ENCODE measurements around the gene RIN1. TPM values are rescaled to one million over a fixed set of nuclear protein-coding genes. Genes with fewer than 3 reads are reported as not detected.
"Not testable (repeated sequence)": the region's sequence is repeated elsewhere in the genome, so short reads cannot be mapped to it uniquely, and the experiment has no call there.

Gene RIN1, protein sequence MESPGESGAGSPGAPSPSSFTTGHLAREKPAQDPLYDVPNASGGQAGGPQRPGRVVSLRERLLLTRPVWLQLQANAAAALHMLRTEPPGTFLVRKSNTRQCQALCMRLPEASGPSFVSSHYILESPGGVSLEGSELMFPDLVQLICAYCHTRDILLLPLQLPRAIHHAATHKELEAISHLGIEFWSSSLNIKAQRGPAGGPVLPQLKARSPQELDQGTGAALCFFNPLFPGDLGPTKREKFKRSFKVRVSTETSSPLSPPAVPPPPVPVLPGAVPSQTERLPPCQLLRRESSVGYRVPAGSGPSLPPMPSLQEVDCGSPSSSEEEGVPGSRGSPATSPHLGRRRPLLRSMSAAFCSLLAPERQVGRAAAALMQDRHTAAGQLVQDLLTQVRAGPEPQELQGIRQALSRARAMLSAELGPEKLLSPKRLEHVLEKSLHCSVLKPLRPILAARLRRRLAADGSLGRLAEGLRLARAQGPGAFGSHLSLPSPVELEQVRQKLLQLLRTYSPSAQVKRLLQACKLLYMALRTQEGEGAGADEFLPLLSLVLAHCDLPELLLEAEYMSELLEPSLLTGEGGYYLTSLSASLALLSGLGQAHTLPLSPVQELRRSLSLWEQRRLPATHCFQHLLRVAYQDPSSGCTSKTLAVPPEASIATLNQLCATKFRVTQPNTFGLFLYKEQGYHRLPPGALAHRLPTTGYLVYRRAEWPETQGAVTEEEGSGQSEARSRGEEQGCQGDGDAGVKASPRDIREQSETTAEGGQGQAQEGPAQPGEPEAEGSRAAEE
- 3.1 and 3.8 TPM in 2 replicates for total RNA-seq

GRCh38 chr11:66336234-66337102 lies at the start of gene RIN1:
Gene RIN1, minus strand, starts transcription at chr11:66336434. Its CDS starts 32 bp downstream, at chr11:66336402.
- TF ChIP-seq CTCF (IDR thresholded peaks at IDR 0.05; ENCODE audit: insufficient read depth, low read length, poor library complexity, severe bottlenecking): peak; percentile 7
- peaks cover under 1% of the 10 kb centered on the region for H3K36me3 ChIP-seq (ENCODE audit: control insufficient read depth, insufficient read depth, low read length)
- DNase-seq (ENCODE audit: low read depth): peak; percentile 94
- peak within 1 kb of the TSS; percentile 63 for H3K4me3 ChIP-seq (ENCODE audit: low read depth, low read length)
- no peaks in the 10 kb centered on the region for H3K27me3 ChIP-seq (ENCODE audit: control insufficient read depth, insufficient read depth, low read length)

DNA sequence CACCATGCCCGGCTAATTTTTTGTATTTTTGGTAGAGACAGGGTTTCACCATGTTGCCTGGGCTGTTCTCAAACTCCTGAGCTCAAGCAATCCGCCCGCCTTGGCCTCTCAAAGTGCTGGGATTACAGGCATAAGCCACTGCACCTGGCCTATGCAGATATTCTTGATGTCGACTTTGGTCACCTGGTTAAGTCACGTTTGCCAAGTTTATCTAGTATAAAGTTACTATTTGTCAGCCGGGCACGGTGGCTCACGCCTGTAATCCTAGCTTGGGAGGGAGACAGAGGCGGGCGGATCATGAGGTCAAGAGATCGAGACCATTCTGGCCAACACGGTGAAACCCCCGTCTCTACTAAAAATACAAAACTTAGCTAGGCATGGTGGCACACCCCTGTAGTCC lies 48.1 kb upstream of the RIN1 start:
- DNase-seq (ENCODE audit: low read depth); H3K27me3 ChIP-seq (ENCODE audit: control insufficient read depth, insufficient read depth, low read length); H3K36me3 ChIP-seq (ENCODE audit: control insufficient read depth, insufficient read depth, low read length); H3K4me3 ChIP-seq (ENCODE audit: low read depth, low read length): not testable (repeated sequence)

- not testable (repeated sequence) for DNase-seq (ENCODE audit: low read depth); H3K27me3 ChIP-seq (ENCODE audit: control insufficient read depth, insufficient read depth, low read length); H3K4me3 ChIP-seq (ENCODE audit: low read depth, low read length); H3K36me3 ChIP-seq (ENCODE audit: control insufficient read depth, insufficient read depth, low read length)
These were observed 44.0 kb upstream of the RIN1 start for GRCh38 chr11:66380264-66380663.

- H3K4me3 ChIP-seq (ENCODE audit: low read depth, low read length); H3K36me3 ChIP-seq (ENCODE audit: control insufficient read depth, insufficient read depth, low read length); H3K27me3 ChIP-seq (ENCODE audit: control insufficient read depth, insufficient read depth, low read length); DNase-seq (ENCODE audit: low read depth): not testable (repeated sequence)
These were observed 37.6 kb upstream of the RIN1 start for GRCh38 chr11:66373690-66374287.

GRCh38 chr11:66373265-66373664 lies 37.0 kb upstream of the RIN1 start:
- no peak for DNase-seq (ENCODE audit: low read depth)
- no peak overlapping the region for H3K4me3 ChIP-seq (ENCODE audit: low read depth, low read length)
- TF ChIP-seq CTCF (IDR thresholded peaks at IDR 0.05; ENCODE audit: insufficient read depth, low read length, poor library complexity, severe bottlenecking): no peak
- no peaks in the 10 kb centered on the region for H3K27me3 ChIP-seq (ENCODE audit: control insufficient read depth, insufficient read depth, low read length)
- H3K36me3 ChIP-seq (ENCODE audit: control insufficient read depth, insufficient read depth, low read length): no peaks in the 10 kb centered on the region

GRCh38 chr11:66371627-66372415 lies 35.6 kb upstream of the RIN1 start, which contains the start of gene SLC29A2:
Gene SLC29A2, minus strand, starts transcription at chr11:66371760. Its CDS starts 169 bp downstream, at chr11:66371591.
- DNase-seq (ENCODE audit: low read depth): no peak
- H3K36me3 ChIP-seq (ENCODE audit: control insufficient read depth, insufficient read depth, low read length): no peaks in the 10 kb centered on the region
- H3K4me3 ChIP-seq (ENCODE audit: low read depth, low read length): peak within 1 kb of the TSS; percentile 80
- no peak for TF ChIP-seq CTCF (IDR thresholded peaks at IDR 0.05; ENCODE audit: insufficient read depth, low read length, poor library complexity, severe bottlenecking)
- no peaks in the 10 kb centered on the region for H3K27me3 ChIP-seq (ENCODE audit: control insufficient read depth, insufficient read depth, low read length)
